Tibial artery (tissue), 4 donors: Measurements from ENCODE around the gene COQ10A.
"Not testable (repeated sequence)": the region's sequence is repeated elsewhere in the genome, so short reads cannot be mapped to it uniquely, and the experiment has no call there.

Experiments used
- DNase-seq, 2 donors: peaks; one replicate each; pipeline ENCODE4 v3.0.0-alpha.2; 2019
- H3K27ac ChIP-seq, 2 donors: fragments of 200-600 bp; sonication (generic) in 1 of 2; 1 replicate in 1 of 2; 2 replicates in 1 of 2; pipeline ENCODE4 v1.5.1; 2018 to 2019; ENCODE audit warnings: mild to moderate bottlenecking in 1 of 2
- H3K27me3 ChIP-seq, 2 donors: fragments of 200-600 bp; sonication (generic) in 1 of 2; one replicate each; pipeline versions ENCODE4 v1.5.1 to v1.6.0; 2016 to 2019
- H3K36me3 ChIP-seq, 3 donors: fragments of 200-600 bp; sonication (generic) in 2 of 3; one replicate each; pipeline ENCODE4 v1.5.1; 2016 to 2019; ENCODE audit warnings: mild to moderate bottlenecking in 2 of 3
- H3K4me1 ChIP-seq, 4 donors: fragments of 200-600 bp; sonication (generic) in 2 of 4; 1 replicate in 3 of 4; 2 replicates in 1 of 4; pipeline ENCODE4 v1.5.1; 2016 to 2019
- H3K4me3 ChIP-seq, 2 donors: fragments of 200-600 bp; sonication (generic) in 1 of 2; 1 replicate in 1 of 2; 2 replicates in 1 of 2; pipeline ENCODE4 v1.5.1; 2018 to 2019; ENCODE audit warnings: mild to moderate bottlenecking in 2 of 2
- H3K9me3 ChIP-seq, 3 donors: fragments of 200-600 bp; sonication (generic) in 1 of 3; one replicate each; pipeline ENCODE4 v1.5.1; 2016 to 2019
- intact Hi-C: fragments of 100-400 bp; cut with DNase I; formaldehyde crosslinking; loops from one replicate; pipeline ENCODE4 v1.15.0; 2023; ENCODE audit warnings: low total_unique reads
- TF ChIP-seq, protein P1 (sequence below), 2 experiments: fragments of 200-600 bp in 1 of 2; fragments of 450-650 bp in 1 of 2; IDR thresholded peaks; one replicate each; pipeline ENCODE4 v1.5.1; 2017 to 2019; ENCODE audit warnings: antibody characterized with exemption in 2 of 2, mild to moderate bottlenecking in 1 of 2, moderate library complexity in 1 of 2

Gene COQ10A

DNA sequence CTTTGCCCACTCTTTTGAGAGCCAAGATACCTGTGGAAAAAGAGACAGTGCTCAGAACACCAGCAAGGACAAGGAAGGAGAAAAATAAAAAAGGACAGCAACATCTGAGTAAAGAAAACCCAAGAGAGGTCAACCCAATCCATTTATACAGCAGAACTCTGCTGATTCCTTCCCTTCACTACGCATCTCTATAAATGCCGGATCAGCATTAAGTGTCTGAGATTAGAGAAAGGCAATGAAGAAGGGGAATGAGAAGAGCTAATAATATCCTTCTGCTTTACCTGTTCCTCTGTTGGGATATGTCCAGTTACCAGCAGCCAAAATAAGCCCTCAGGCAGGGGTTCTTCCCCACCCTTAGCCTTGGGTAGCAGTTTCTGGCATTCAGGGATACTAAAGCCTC, 15.8 kb downstream of the COQ10A start:
- no peak for DNase-seq
- peaks cover 71 to 90% (median 77%) of the 10 kb centered on the region in 3 donors for H3K36me3 ChIP-seq
- intact Hi-C loops: no loop called here

DNA sequence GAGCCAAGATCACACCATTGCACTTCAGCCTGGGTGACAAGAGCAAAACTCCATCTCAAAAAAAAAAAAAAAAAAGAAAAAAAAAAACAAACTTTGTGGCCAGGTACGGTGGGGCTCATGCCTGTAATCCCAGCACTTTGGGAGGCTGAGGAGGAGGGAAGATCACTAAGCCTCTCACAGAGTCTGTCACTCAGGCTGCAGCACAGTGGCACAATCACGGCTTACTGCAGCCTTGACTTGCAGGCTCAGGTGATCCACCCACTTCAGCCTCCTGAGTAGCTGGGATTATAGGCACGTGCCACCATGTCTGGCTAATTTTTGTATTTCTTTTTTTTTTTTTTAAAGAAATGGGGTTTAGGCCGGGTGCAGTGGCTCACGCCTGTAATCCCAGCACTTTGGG, 17.5 kb downstream of the COQ10A start:
- H3K9me3 ChIP-seq, DNase-seq, H3K4me3 ChIP-seq, intact Hi-C loops, H3K27ac ChIP-seq, H3K27me3 ChIP-seq: not testable (repeated sequence)
- Histone ChIP-seq H3K4me1 (peaks cover 0 to 12% (median 0%) of the 10 kb centered on the region in 4 donors), H3K36me3 (peaks cover 60 to 73% (median 60%) of the 10 kb centered on the region in 3 donors)

More for the DNA sequence above, 15.8 kb downstream of the COQ10A start:
- TF ChIP-seq, protein P1, sequence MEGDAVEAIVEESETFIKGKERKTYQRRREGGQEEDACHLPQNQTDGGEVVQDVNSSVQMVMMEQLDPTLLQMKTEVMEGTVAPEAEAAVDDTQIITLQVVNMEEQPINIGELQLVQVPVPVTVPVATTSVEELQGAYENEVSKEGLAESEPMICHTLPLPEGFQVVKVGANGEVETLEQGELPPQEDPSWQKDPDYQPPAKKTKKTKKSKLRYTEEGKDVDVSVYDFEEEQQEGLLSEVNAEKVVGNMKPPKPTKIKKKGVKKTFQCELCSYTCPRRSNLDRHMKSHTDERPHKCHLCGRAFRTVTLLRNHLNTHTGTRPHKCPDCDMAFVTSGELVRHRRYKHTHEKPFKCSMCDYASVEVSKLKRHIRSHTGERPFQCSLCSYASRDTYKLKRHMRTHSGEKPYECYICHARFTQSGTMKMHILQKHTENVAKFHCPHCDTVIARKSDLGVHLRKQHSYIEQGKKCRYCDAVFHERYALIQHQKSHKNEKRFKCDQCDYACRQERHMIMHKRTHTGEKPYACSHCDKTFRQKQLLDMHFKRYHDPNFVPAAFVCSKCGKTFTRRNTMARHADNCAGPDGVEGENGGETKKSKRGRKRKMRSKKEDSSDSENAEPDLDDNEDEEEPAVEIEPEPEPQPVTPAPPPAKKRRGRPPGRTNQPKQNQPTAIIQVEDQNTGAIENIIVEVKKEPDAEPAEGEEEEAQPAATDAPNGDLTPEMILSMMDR (IDR thresholded peaks at IDR 0.05): no peak
- peaks cover 0 to 5% (median 0%) of the 10 kb centered on the region in 4 donors for H3K4me1 ChIP-seq
- no peak overlapping the region for H3K27ac ChIP-seq
- no peaks in the 10 kb centered on the region for H3K9me3 ChIP-seq
- no peak overlapping the region for H3K4me3 ChIP-seq
- H3K27me3 ChIP-seq: no peaks in the 10 kb centered on the region

DNA sequence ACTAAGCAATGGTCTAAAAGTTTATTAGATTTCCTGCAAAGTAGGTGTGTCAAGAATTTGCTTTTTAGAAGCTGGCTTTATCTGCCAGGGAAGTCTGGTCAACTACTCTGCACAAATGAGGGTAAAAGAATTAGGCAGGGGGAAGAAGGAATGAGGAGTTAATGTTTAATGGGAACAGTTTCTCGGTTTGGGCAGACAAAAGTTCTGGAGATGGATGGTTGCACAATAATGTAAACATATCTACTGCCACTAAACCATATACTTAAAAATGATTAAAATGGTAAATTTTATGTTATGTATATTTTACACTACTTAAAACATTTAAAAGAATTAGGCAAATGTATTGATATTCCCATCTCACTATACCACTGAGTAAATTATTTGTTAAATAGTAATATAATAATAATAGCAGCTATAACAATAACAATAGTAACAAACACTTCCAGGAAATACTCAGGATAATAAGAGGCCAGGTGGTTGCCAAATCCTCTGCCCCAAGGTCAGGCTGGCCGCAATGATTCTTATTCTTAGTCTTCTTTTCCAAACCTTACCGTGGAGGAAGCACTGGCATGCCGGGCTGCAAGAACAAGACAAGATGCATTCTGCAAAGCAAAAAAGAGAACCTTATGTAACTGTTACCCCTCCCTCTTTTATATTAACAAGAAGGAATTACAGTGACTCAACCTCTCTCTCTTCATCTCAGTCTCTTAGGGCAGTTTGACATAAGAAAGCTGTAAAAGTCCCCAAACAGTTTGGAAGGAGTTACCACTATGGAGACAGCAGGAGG, 19.5 kb downstream of the COQ10A start:
- intact Hi-C loops: no loop called here
- Histone ChIP-seq H3K36me3 (peaks cover 42 to 57% (median 56%) of the 10 kb centered on the region in 3 donors), H3K27me3 (no peaks in the 10 kb centered on the region), H3K4me3 (no peak overlapping the region), H3K9me3 (no peaks in the 10 kb centered on the region), H3K27ac (no peak overlapping the region), H3K4me1 (peaks cover 0 to 17% (median 0%) of the 10 kb centered on the region in 4 donors)
- DNase-seq: no peak
- TF ChIP-seq, protein P1 (IDR thresholded peaks at IDR 0.05): no peak

DNA sequence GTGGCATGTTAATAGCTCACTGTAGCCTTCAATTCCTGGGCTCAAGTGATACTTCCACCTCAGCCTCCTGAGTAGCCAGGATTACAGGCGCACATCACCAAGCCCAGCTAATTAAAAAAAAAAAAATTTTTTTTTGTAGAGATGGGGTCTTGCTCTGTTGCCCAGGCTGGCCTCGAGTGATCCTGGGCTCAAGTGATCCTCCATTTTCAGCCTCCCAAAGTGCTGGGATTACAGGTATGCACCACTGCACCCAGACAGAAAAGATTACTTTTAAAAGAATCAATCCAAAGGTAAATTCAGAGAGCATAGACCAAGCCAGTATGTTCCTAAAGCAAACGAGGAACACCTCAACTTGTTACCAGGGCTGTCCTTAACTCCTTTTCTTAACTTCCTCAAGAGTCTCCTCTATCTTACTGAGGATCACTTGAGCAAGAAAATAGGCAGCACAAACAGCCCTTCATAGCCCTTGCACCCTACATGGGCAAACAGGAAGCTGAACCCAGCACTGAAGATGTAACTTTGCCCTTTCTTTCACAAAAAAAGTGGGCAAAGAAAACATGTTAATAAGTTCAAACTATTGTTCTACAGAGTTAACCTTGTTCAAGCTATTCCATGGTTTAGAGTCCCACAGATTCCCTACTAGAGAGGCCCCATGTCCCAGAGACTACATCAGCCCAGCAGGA, 22.1 kb downstream of the COQ10A start:
- Histone ChIP-seq H3K4me1 (peaks cover 0 to 28% (median 0%) of the 10 kb centered on the region in 4 donors), H3K27ac (no peak overlapping the region), H3K27me3 (no peaks in the 10 kb centered on the region), H3K9me3 (no peaks in the 10 kb centered on the region), H3K36me3 (peaks cover 17 to 37% (median 37%) of the 10 kb centered on the region in 3 donors), H3K4me3 (no peak overlapping the region)
- no peak for DNase-seq
- intact Hi-C loops: no loop called here
- TF ChIP-seq, protein P1 (IDR thresholded peaks at IDR 0.05): no peak

DNA sequence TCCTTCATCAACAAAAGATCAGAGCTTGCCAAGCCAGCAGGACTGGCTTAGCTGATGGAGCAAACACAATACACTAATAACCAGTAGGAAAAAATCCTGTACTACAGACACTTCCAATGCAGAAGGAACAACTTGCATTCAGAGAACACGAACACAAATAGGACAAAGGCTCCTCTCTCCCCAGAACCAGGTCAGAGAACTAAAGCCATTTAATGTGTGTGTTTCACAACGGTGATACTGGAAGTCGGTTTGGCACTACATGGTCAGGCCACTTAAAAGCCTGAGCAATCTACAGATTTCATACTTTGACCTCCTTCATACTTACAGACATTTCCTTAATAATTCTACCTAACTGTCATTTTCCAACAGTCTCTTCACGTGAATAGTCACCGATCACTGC, 27.1 kb downstream of the COQ10A start:
- Histone ChIP-seq H3K36me3 (peaks cover 3 to 20% (median 10%) of the 10 kb centered on the region in 3 donors), H3K27ac (no peak overlapping the region), H3K27me3 (no peaks in the 10 kb centered on the region), H3K9me3 (no peaks in the 10 kb centered on the region), H3K4me1 (peaks cover 0 to 44% (median 26%) of the 10 kb centered on the region in 4 donors), H3K4me3 (no peak overlapping the region)
- intact Hi-C loops: no loop called here
- TF ChIP-seq, protein P1 (IDR thresholded peaks at IDR 0.05): no peak
- no peak for DNase-seq

DNA sequence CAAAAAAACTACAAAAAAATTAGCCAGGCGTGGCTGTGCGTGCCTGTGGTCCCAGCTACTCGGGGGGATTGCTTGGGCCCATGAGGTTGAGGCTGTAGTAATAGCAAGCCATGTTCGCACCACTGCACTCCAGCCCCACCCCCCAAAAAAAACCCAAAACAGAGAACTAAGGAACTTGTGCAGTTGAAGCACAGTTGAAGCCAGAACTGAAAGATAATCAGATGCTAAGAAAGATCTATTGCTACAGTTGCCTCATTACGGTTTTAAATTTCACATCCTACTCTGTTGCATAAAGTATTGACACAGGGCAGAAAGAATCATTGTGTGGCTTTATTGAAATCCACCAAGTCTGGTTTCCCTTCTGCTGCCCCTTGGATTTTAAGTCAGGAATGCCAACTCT, 29.6 kb downstream of the COQ10A start:
- TF ChIP-seq, protein P1 (IDR thresholded peaks at IDR 0.05): no peak
- peaks cover 0 to 49% (median 39%) of the 10 kb centered on the region in 4 donors for H3K4me1 ChIP-seq
- H3K27ac ChIP-seq: no peak overlapping the region
- H3K4me3 ChIP-seq: no peak overlapping the region
- no peak for DNase-seq
- no peaks in the 10 kb centered on the region for H3K9me3 ChIP-seq
- H3K27me3 ChIP-seq: no peaks in the 10 kb centered on the region
- intact Hi-C loops: no loop called here
- peaks cover under 1 to 6% (median 5%) of the 10 kb centered on the region in 3 donors for H3K36me3 ChIP-seq
